ENCODE results near the gene OXLD1. TPM values are rescaled to one million over a fixed set of nuclear protein-coding genes. Genes with fewer than 3 reads are reported as not detected.

Gene OXLD1
- polyA plus RNA-seq, 1 of the 3 experiments (the other 2 are of a cell fraction), result 103 TPM

- Histone ChIP-seq H3K9me2 (no peaks in the 10 kb centered on the region), H3K9ac (no peak overlapping the region), H3K27ac (ENCODE audit: low read depth in 2 of 2, low read length in 1 of 2) (no peak overlapping the region), H3K4me1 (ENCODE audit: control insufficient read depth in 1 of 2, insufficient read depth in 2 of 2, low read depth in 1 of 2, low read length in 1 of 2) (peaks cover 0 to 2% of the 10 kb centered on the region in 2 experiments; a peak in 1 of 4 replicates), H3K79me2 (ENCODE audit: insufficient read depth) (peaks cover 91% of the 10 kb centered on the region), H3K36me3 (replicated peaks in 1 of 2; ENCODE audit: control insufficient read depth in 1 of 2, insufficient read depth in 2 of 2, low read length in 1 of 2) (peaks cover 46 to 81% of the 10 kb centered on the region in 2 experiments), H4K20me1 (ENCODE audit: insufficient read depth) (peaks cover 49% of the 10 kb centered on the region), H3K4me3 (ENCODE audit: low read depth in 2 of 2, low read length in 1 of 2) (no peak overlapping the region), H2AFZ (ENCODE audit: low read depth) (no peak overlapping the region), H3K4me2 (no peak overlapping the region), H3F3A (replicated peaks; ENCODE audit: insufficient read depth) (peaks cover 32% of the 10 kb centered on the region), H3K9me3 (no peaks in the 10 kb centered on the region), H3K27me3 (ENCODE audit: insufficient read depth) (no peaks in the 10 kb centered on the region)
- ChIA-PET CTCF (interaction anchor here (0.6 to 1.8 kb wide), 4 partner anchors 17 to 24 kb away, joined by 3 to 9 read pairs (median 3); no protein-coding TSS in a partner anchor), POLR2A (interaction anchor here (0.6 to 1.3 kb wide), 3 partner anchors 11 to 28 kb away, joined by 3 to 6 read pairs (median 5); partner anchors contain the start of genes ARL16 and HGS)
- no peak for DNase-seq
- TF ChIP-seq MXI1 (IDR thresholded peaks at IDR 0.05; ENCODE audit: low read depth, low read length) (no peak), SMC3 (IDR thresholded peaks at IDR 0.05; ENCODE audit: low read depth, low read length) (no peak), NRF1 (IDR thresholded peaks at IDR 0.05; ENCODE audit: low read depth, low read length) (no peak), POLR2AphosphoS5 (IDR thresholded peaks at IDR 0.05; ENCODE audit: low read depth, low read length) (no peak), CHD2 (IDR thresholded peaks at IDR 0.05; ENCODE audit: low read length, partially characterized antibody) (no peak), MEF2A (IDR thresholded peaks at IDR 0.05; ENCODE audit: borderline replicate concordance, low read depth) (no peak), IRF3 (IDR thresholded peaks at IDR 0.05; ENCODE audit: low read depth, low read length) (no peak), NFIC (IDR thresholded peaks at IDR 0.05; ENCODE audit: borderline replicate concordance) (no peak), TCF12 (IDR thresholded peaks at IDR 0.05) (no peak), TEAD4 (IDR thresholded peaks at IDR 0.05; ENCODE audit: borderline replicate concordance, insufficient read depth) (no peak), FOSL2 (IDR thresholded peaks at IDR 0.05; ENCODE audit: borderline replicate concordance, low read depth) (no peak), RXRA (IDR thresholded peaks at IDR 0.05; ENCODE audit: borderline replicate concordance, low read depth) (no peak), FOXM1 (IDR thresholded peaks at IDR 0.05; ENCODE audit: low read depth) (no peak), SIN3A (IDR thresholded peaks at IDR 0.05; ENCODE audit: borderline replicate concordance, low read depth, low read length) (no peak), RCOR1 (IDR thresholded peaks at IDR 0.05; ENCODE audit: low read length) (no peak), EZH2phosphoT487 (IDR thresholded peaks at IDR 0.05; ENCODE audit: borderline replicate concordance, low read depth) (no peak), TAF1 (IDR thresholded peaks at IDR 0.05; ENCODE audit: borderline replicate concordance, low read depth, low read length) (no peak)
- TF ChIP-seq, protein P1, sequence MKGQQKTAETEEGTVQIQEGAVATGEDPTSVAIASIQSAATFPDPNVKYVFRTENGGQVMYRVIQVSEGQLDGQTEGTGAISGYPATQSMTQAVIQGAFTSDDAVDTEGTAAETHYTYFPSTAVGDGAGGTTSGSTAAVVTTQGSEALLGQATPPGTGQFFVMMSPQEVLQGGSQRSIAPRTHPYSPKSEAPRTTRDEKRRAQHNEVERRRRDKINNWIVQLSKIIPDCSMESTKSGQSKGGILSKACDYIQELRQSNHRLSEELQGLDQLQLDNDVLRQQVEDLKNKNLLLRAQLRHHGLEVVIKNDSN (IDR thresholded peaks at IDR 0.05; ENCODE audit: borderline replicate concordance, low read depth), result no peak
- 94% methylated on average over 21 of the region's 22 CpGs for WGBS (ENCODE audit: low lambda C conversion rate)
Measured at GRCh38 chr17:81695801-81696200, 29.4 kb upstream of the OXLD1 start.
